ENCODE results near the gene TMEM132D. TPM values are rescaled to one million over a fixed set of nuclear protein-coding genes. Genes with fewer than 3 reads are reported as not detected.

TMEM132D gene
- total RNA-seq = under 1 TPM; 0.09 to 0.24 (median 0.12) TPM
- long read RNA-seq, donor 1 = 0 reads
- long read RNA-seq, donor 2 = 0 reads

- Histone ChIP-seq H3K4me1 (ENCODE audit: low read depth) (no peaks in the 10 kb centered on the region), H3K36me3 (ENCODE audit: low read depth) (no peaks in the 10 kb centered on the region), H3K4me3 (no peak within 1 kb of the TSS), H3K9me3 (no peaks in the 10 kb centered on the region)
- intact Hi-C loops (cut with DNase I, micrococcal nuclease) = no loop called here
- ATAC-seq (no peak), DNase-seq (no peak)
- TF ChIP-seq CTCF (IDR thresholded peaks at IDR 0.05) = no peak
Observed at GRCh38 chr12:129903956-129904829, at the start of gene TMEM132D. Gene TMEM132D (minus strand): TSS chr12:129904025.

GRCh38 chr12:129949651-129950050, 45.8 kb upstream of the TMEM132D start:
- Histone ChIP-seq H3K36me3 (ENCODE audit: low read depth) (no peaks in the 10 kb centered on the region), H3K4me1 (ENCODE audit: low read depth) (no peaks in the 10 kb centered on the region), H3K9me3 (peaks cover 2% of the 10 kb centered on the region), H3K4me3 (no peak overlapping the region)
- intact Hi-C loops (cut with DNase I, micrococcal nuclease) = no loop called here
- no peak for TF ChIP-seq CTCF (IDR thresholded peaks at IDR 0.05)
- no peak for DNase-seq
- ATAC-seq = no peak

DNA sequence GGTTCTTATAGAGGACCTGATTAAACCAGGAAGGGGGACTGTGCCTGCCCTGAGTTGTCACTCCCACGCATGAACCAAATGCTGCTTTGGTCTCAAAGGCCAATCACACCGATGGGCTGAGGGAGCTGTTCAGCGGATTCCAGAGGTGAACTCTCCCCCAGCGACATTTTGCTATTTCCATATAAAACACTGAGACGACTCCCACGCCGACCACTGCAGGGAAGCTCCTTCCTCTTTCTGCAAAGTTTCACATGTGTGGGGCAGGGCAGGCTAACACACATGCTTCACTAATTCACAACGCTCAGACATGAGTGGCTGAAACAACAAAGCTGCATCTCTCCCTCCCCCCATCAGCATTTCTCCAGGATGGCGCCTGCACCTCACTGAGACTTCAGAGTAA, 37.8 kb upstream of the TMEM132D start:
- no peak for TF ChIP-seq CTCF (IDR thresholded peaks at IDR 0.05)
- ATAC-seq = no peak
- no peak overlapping the region for H3K4me3 ChIP-seq
- DNase-seq = no peak
- no peaks in the 10 kb centered on the region for H3K36me3 ChIP-seq (ENCODE audit: low read depth)
- H3K4me1 ChIP-seq (ENCODE audit: low read depth) = no peaks in the 10 kb centered on the region
- intact Hi-C loops (cut with DNase I, micrococcal nuclease) = no loop called here
- no peaks in the 10 kb centered on the region for H3K9me3 ChIP-seq

DNA sequence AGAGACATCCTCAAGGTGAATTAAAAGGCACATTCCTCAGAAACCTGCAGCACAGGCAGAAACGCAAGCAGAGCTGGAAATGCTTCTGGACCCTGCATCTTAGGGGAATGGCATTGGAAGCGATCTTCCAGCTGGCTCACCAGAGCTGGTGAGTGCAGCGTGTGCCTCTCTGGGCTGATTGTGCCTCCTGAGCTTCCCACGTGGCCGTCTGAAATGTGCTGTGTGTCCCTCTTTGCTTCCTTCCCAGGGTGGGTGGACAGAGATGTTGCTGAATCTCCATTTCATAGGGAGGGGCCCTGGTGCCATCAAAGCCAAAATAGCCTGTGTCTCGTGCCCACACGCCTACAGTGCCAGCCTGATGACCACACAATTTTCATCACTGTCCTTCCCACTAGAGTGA, 34.3 kb upstream of the TMEM132D start:
- DNase-seq (no peak), ATAC-seq (no peak)
- Histone ChIP-seq H3K9me3 (no peaks in the 10 kb centered on the region), H3K4me3 (no peak overlapping the region), H3K36me3 (ENCODE audit: low read depth) (no peaks in the 10 kb centered on the region), H3K4me1 (ENCODE audit: low read depth) (no peaks in the 10 kb centered on the region)
- intact Hi-C loops (cut with DNase I, micrococcal nuclease) = no loop called here
- no peak for TF ChIP-seq CTCF (IDR thresholded peaks at IDR 0.05)

DNA sequence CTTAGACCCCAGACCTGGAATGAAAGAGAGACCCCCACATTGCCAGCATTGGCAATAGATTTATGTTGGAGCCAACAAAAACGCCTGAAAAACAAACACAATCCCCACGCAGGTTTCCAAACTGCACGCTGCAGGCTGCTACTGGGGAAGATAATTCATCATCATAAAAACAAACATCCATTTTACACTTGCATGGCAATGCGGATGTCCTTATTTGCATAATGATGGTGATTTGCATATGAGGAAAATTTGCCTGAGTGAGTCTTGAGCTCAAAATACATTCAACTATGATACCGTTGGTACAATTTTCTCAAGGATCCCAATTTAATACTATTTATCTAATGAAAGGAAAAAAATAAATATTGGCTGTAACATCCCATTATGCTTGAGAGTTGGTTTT, 33.6 kb upstream of the TMEM132D start:
- DNase-seq (no peak), ATAC-seq (no peak)
- Histone ChIP-seq H3K4me1 (ENCODE audit: low read depth) (no peaks in the 10 kb centered on the region), H3K9me3 (no peaks in the 10 kb centered on the region), H3K36me3 (ENCODE audit: low read depth) (no peaks in the 10 kb centered on the region), H3K4me3 (no peak overlapping the region)
- no peak for TF ChIP-seq CTCF (IDR thresholded peaks at IDR 0.05)
- intact Hi-C loops (cut with DNase I, micrococcal nuclease) = no loop called here

Measured in mucosa of descending colon (tissue), 3 donors.